HepG2 (cell line): ENCODE results near the gene WWP2. TPM values are rescaled to one million over a fixed set of nuclear protein-coding genes. Genes with fewer than 3 reads are reported as not detected.
A peak's percentile ranks its signal among the peaks of the same experiment; 100 is the strongest.

Source experiments
- ATAC-seq: fragments of 200-7000 bp; cut with Tn5 transposase; 3 replicates; pipeline ENCODE4 v1.9.1; 2020; ENCODE audit warnings: mild to moderate bottlenecking, moderate library complexity
- BruUV-seq: library from RNA; stranded (reverse); fragments of 400-500 nt; replicated peaks from 2 replicates; lab custom pipeline; 2021; lab: Mats Ljungman, UMichigan
- CTCF ChIA-PET: fragments of 300-600 bp; formaldehyde crosslinking; extraction: SDS; loops from one replicate; lab custom pipeline; 2021; ENCODE audit warnings: low total read pairs, inconsistent platforms, low intra/inter-chr PET ratio; lab: Yijun Ruan, JAX
- POLR2A ChIA-PET: fragments of 350-600 bp; sonication (Branson Sonifier 250); formaldehyde crosslinking; loops from one replicate; lab custom pipeline; 2020; ENCODE audit warnings: antibody characterized with exemption, inconsistent platforms; lab: Yijun Ruan, JAX
- DNase-seq: peaks from one replicate; pipeline ENCODE4 v3.0.0-alpha.2; 2015; ENCODE audit warnings: low spot score
- FAIRE-seq: peaks from 3 replicates; lab custom pipeline; 2011; peaks lifted over from hg19 to GRCh38; lab: Jason Lieb, UNC
- H2AFZ ChIP-seq: one replicate; pipeline ENCODE4 v1.6.1; 2011; ENCODE audit warnings: low read length, inconsistent platforms
- H3K27ac ChIP-seq: fragments of 300-600 bp; 3 replicates; pipeline ENCODE4 v1.8.0; 2011; ENCODE audit warnings: mixed run types, mild to moderate bottlenecking, mixed read lengths, low read length, inconsistent platforms; ENCODE audit not compliant: insufficient read depth; ENCODE audit errors: extremely low read length
- H3K27me3 ChIP-seq, 2 experiments: fragments of 200-600 bp in 1 of 2; 2 replicates in 1 of 2; 3 replicates in 1 of 2; pipeline versions ENCODE4 v1.6.0 to v1.8.0; 2011; ENCODE audit warnings: low read length in 2 of 2, mild to moderate bottlenecking in 2 of 2, moderate library complexity in 2 of 2, inconsistent platforms in 1 of 2; ENCODE audit not compliant: insufficient read depth in 2 of 2, control insufficient read depth in 1 of 2
- H3K36me3 ChIP-seq, 2 experiments: fragments of 200-600 bp in 1 of 2; replicated peaks in 1 of 2; 2 replicates in 1 of 2; 3 replicates in 1 of 2; pipeline versions ENCODE4 v1.5.1 to v1.8.0; 2011; ENCODE audit warnings: low read length in 2 of 2, inconsistent platforms in 1 of 2; ENCODE audit not compliant: insufficient read depth in 2 of 2, control insufficient read depth in 1 of 2
- H3K4me1 ChIP-seq: 2 replicates; pipeline ENCODE4 v1.5.1; 2012; ENCODE audit warnings: low read length, inconsistent platforms; ENCODE audit not compliant: insufficient read depth
- H3K4me2 ChIP-seq: 2 replicates; pipeline ENCODE4 v1.6.0; 2011; ENCODE audit warnings: low read depth, low read length, inconsistent platforms
- H3K4me3 ChIP-seq, 3 experiments: fragments of 200-600 bp in 1 of 3; sonication (generic), shearing (Covaris generic) in 1 of 3; replicated peaks in 1 of 3; 2 replicates each; pipeline ENCODE4 v1.5.1; 2011 to 2016; ENCODE audit warnings: low read length in 3 of 3, inconsistent platforms in 2 of 3, low read depth in 2 of 3, mild to moderate bottlenecking in 2 of 3, control low read depth in 1 of 3, mixed read lengths in 1 of 3; ENCODE audit not compliant: insufficient read depth in 1 of 3
- H3K79me2 ChIP-seq: one replicate; pipeline ENCODE4 v1.6.1; 2011; ENCODE audit warnings: low read length, inconsistent platforms; ENCODE audit not compliant: insufficient read depth
- H3K9ac ChIP-seq: 2 replicates; pipeline ENCODE4 v1.6.0; 2011; ENCODE audit warnings: mild to moderate bottlenecking, low read depth, low read length, inconsistent platforms; ENCODE audit not compliant: insufficient read depth
- H3K9me3 ChIP-seq: 2 replicates; pipeline ENCODE4 v1.5.1; 2012; ENCODE audit warnings: mild to moderate bottlenecking, low read length
- H4K20me1 ChIP-seq: 2 replicates; pipeline ENCODE4 v1.6.0; 2011; ENCODE audit warnings: inconsistent platforms, mild to moderate bottlenecking, low read length, moderate library complexity; ENCODE audit not compliant: insufficient read depth
- ARNTL ChIP-seq: sonication (generic); formaldehyde crosslinking; IDR thresholded peaks from 2 replicates; pipeline ENCODE4 v1.4.0; 2020; ENCODE audit warnings: mild to moderate bottlenecking, missing genetic modification reagents
- ATRX ChIP-seq: sonication (generic); formaldehyde crosslinking; IDR thresholded peaks from 2 replicates; pipeline ENCODE4 v1.4.0; 2020; ENCODE audit warnings: missing genetic modification reagents, borderline replicate concordance
- CTCF ChIP-seq: sonication (generic); formaldehyde crosslinking; IDR thresholded peaks from 2 replicates; pipeline ENCODE4 v1.5.0; 2020; ENCODE audit warnings: mild to moderate bottlenecking, missing genetic modification reagents, moderate library complexity
- HNRNPK ChIP-seq: fragments of 200-400 bp; formaldehyde crosslinking; IDR thresholded peaks from 2 replicates; pipeline ENCODE4 v1.6.1; 2018; ENCODE audit warnings: low read length, low read depth, moderate library complexity, mild to moderate bottlenecking; ENCODE audit not compliant: poor library complexity, severe bottlenecking
- NCOA5 ChIP-seq: sonication (generic); formaldehyde crosslinking; IDR thresholded peaks from 2 replicates; pipeline ENCODE4 v1.4.0; 2020; ENCODE audit warnings: missing genetic modification reagents
- NPAS2 ChIP-seq: sonication (generic); formaldehyde crosslinking; IDR thresholded peaks from 2 replicates; pipeline ENCODE4 v1.8.0; 2022; ENCODE audit warnings: mild to moderate bottlenecking, missing genetic modification reagents, borderline replicate concordance
- SMARCE1 ChIP-seq: fragments of 450-650 bp; IDR thresholded peaks from 2 replicates; pipeline ENCODE4 v1.6.1; 2017; ENCODE audit warnings: borderline replicate concordance
- SRSF9 ChIP-seq: fragments of 200-400 bp; formaldehyde crosslinking; IDR thresholded peaks from 2 replicates; pipeline ENCODE4 v1.6.1; 2018; ENCODE audit warnings: borderline replicate concordance, mild to moderate bottlenecking, low read depth, low read length; ENCODE audit not compliant: insufficient read depth, poor library complexity, severe bottlenecking
- ZNF44 ChIP-seq: sonication (generic); formaldehyde crosslinking; IDR thresholded peaks from 2 replicates; pipeline ENCODE4 v1.5.1; 2020; ENCODE audit warnings: mild to moderate bottlenecking, missing genetic modification reagents
- ZNF543 ChIP-seq: sonication (generic); formaldehyde crosslinking; IDR thresholded peaks from 2 replicates; pipeline ENCODE4 v1.4.0; 2020; ENCODE audit warnings: mild to moderate bottlenecking, missing genetic modification reagents
- ZNF564 ChIP-seq: sonication (generic); formaldehyde crosslinking; IDR thresholded peaks from 2 replicates; pipeline ENCODE4 v1.8.1; 2023; ENCODE audit warnings: mild to moderate bottlenecking, missing genetic modification reagents
- ZNF572 ChIP-seq: sonication (generic); formaldehyde crosslinking; IDR thresholded peaks from 2 replicates; pipeline ENCODE4 v1.5.1; 2020; ENCODE audit warnings: mild to moderate bottlenecking, missing genetic modification reagents
- ZNF597 ChIP-seq: sonication (generic); formaldehyde crosslinking; IDR thresholded peaks from 2 replicates; pipeline ENCODE4 v1.5.0; 2020; ENCODE audit warnings: missing genetic modification reagents
- ZNF7 ChIP-seq: IDR thresholded peaks from 2 replicates; pipeline ENCODE4 v1.6.1; 2016; ENCODE audit warnings: missing biosample characterization, missing genetic modification reagents
- ZNF784 ChIP-seq: sonication (generic); formaldehyde crosslinking; IDR thresholded peaks from 2 replicates; pipeline ENCODE4 v1.5.1; 2020; ENCODE audit warnings: missing genetic modification reagents, mild to moderate bottlenecking, borderline replicate concordance
- ZNF790 ChIP-seq: sonication (generic); formaldehyde crosslinking; IDR thresholded peaks from 2 replicates; pipeline ENCODE4 v1.8.0; 2022; ENCODE audit warnings: missing genetic modification reagents, mild to moderate bottlenecking, borderline replicate concordance
- ZSCAN29 ChIP-seq: sonication (generic); formaldehyde crosslinking; conservative IDR thresholded peaks from 2 replicates; pipeline ENCODE4 v1.4.0; 2020; ENCODE audit warnings: mild to moderate bottlenecking, missing genetic modification reagents
- WGBS: methylation state at CpG from one replicate; pipeline ENCODE4 v1.1.6; 2017; ENCODE audit warnings: low lambda C conversion rate; 5-methylcytosine and 5-hydroxymethylcytosine counted together
- in situ Hi-C: cut with HindIII; loops from 2 replicates; pipeline ENCODE4 v1.10.0; 2017; ENCODE audit warnings: low pct_unique_long_range_greater_than_20kb; ENCODE audit not compliant: extremely low pct_ligation_motif_present
- intact Hi-C: fragments of 100-400 bp; cut with micrococcal nuclease; formaldehyde crosslinking; loops from one replicate; pipeline ENCODE4 v1.10.0; 2022; ENCODE audit not compliant: unreplicated experiment
- polyA plus RNA-seq, 8 experiments: library from polyadenylated mRNA; depleted of rRNA in 3 of 8; stranded (reverse) in 7 of 8; unstranded in 1 of 8; fragments of >200 nt; fragmentation: Illumina TruSeq in 4 of 8; extraction: Trizol in 4 of 8; gene quantifications; 2 replicates each; pipeline versions ENCODE4 v1.2.1 to v1.2.3, GENCODE V29; 2011 to 2016; ENCODE audit warnings: low read depth in 4 of 8, missing spikeins in 1 of 8, mixed read lengths in 1 of 8; ENCODE audit not compliant: insufficient read depth in 1 of 8
- total RNA-seq, 5 experiments: library from RNA; depleted of rRNA; stranded (reverse); fragments of >200 nt; fragmentation: Illumina TruSeq; extraction: Trizol; gene quantifications; 2 replicates each; pipeline ENCODE4 v1.2.3, GENCODE V29; 2016; ENCODE audit warnings: low read depth in 1 of 5

Gene WWP2
- total and polyA plus RNA-seq, 2 of the 13 experiments (the other 11 are each of a cell fraction or from before 2014, with no cell fraction given) = 11.4 to 28.2 TPM

GRCh38 chr16:69725480-69726312 is 36.4 kb upstream of the WWP2 start (continued):
- TF ChIP-seq CTCF (CRISPR knock-in tag) (no peak), SMARCE1 (no peak), ZNF543 (CRISPR knock-in tag) (peak; percentile 27; the same call in 1 of the 2 replicates), ATRX (no peak)
- TF ChIP-seq, all 625 proteins: peak for 61

- BruUV-seq = no TSS peak
- peaks cover 0 to 1% of the 10 kb centered on the region in 2 experiments; a peak in 2 of 5 replicates for H3K36me3 ChIP-seq
- H4K20me1 ChIP-seq = no peaks in the 10 kb centered on the region
- FAIRE-seq = peak; percentile 54
- intact Hi-C loops = loop anchor here (1.0 kb wide), 1 partner anchor 28 kb away; the partner anchor contains the start of gene NOB1
- DNase-seq = peak; percentile 96
- peak within 1 kb of the TSS; percentile 83 for H3K9ac ChIP-seq
- H3K9me3 ChIP-seq = no peaks in the 10 kb centered on the region
- 41% methylated on average over 30 of the region's 31 CpGs for WGBS
- H3K4me1 ChIP-seq = peaks cover 71% of the 10 kb centered on the region
- ATAC-seq = peak; percentile 89
- in situ Hi-C loops = no loop called here
- ChIA-PET CTCF (no interaction called here), POLR2A (interaction anchor here (0.6 to 10.0 kb wide), 15 partner anchors 9 to 395 kb away, joined by 3 to 211 read pairs (median 4); partner anchors contain the start of genes NOB1 and WWP2)
- peak within 1 kb of the TSS; percentile 97 for H3K4me2 ChIP-seq
- peaks cover 54% of the 10 kb centered on the region for H3K79me2 ChIP-seq
- H2AFZ ChIP-seq = no peak within 1 kb of the TSS
- peak within 1 kb of the TSS; percentile 58 to 72 (median 72) for H3K4me3 ChIP-seq
- peak within 1 kb of the TSS; percentile 87 for H3K27ac ChIP-seq
- no peaks in the 10 kb centered on the region for H3K27me3 ChIP-seq
- TF ChIP-seq ZNF597 (CRISPR knock-in tag) (no peak), SRSF9 (no peak), ZNF7 (CRISPR knock-in tag) (peak; percentile 58; the same call in 1 of the 2 replicates), NCOA5 (no peak), ZNF44 (CRISPR knock-in tag) (no peak; the same call in 1 of the 2 replicates), NPAS2 (no peak), ZNF790 (CRISPR knock-in tag) (no peak), ZSCAN29 (CRISPR knock-in tag) (peak; percentile 41; the same call in 1 of the 2 replicates), ARNTL (CRISPR knock-in tag) (no peak; the same call in 1 of the 2 replicates), ZNF564 (peak; percentile 49; the same call in 1 of the 2 replicates), ZNF784 (CRISPR knock-in tag) (no peak), ZNF572 (no peak), HNRNPK (no peak)
Observed at GRCh38 chr16:69726313-69727060, 35.6 kb upstream of the WWP2 start, which contains the start of gene NQO1. Gene NQO1, minus strand, starts transcription at chr16:69726560. Its CDS starts 121 bp downstream, at chr16:69726439.
